Esophagus squamous epithelium (tissue), 4 donors: ENCODE measurements around the gene FOXN1.

ENCODE experiments used
- POLR2A ChIP-seq, 4 donors: fragments of 450-650 bp; IDR thresholded peaks; one replicate each; pipeline ENCODE4 v1.6.1; 2017; ENCODE audit warnings: antibody characterized with exemption in 4 of 4, mild to moderate bottlenecking in 4 of 4, moderate library complexity in 3 of 4
- TF ChIP-seq, protein P1 (sequence below), 6 experiments: fragments of 450-650 bp in 4 of 6; fragments of 200-600 bp in 2 of 6; sonication (generic) in 2 of 6; IDR thresholded peaks; one replicate each; pipeline ENCODE4 v1.5.1; 2016 to 2019; ENCODE audit warnings: antibody characterized with exemption in 6 of 6, mild to moderate bottlenecking in 4 of 6, moderate library complexity in 4 of 6

DNA sequence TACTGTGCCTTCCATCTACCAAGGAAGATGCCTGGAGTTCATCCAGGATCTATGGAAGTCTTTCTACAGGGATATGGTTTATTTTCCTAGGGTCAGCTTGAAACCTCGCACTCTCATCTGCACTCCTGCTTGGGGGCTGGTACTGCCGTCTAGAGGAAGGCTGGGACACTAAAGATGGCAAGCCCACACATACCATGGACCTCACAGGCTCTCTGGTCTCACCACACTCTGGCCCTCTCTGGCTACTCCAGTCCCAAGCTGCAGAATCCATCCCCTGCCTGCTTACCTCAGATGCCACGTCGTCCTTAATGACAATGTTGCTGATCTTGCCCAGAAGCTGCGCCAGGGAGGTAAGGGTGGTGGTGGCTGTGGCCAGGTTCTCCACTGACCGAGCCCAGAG, 48.4 kb downstream of the FOXN1 start:
- TF ChIP-seq, protein P1, sequence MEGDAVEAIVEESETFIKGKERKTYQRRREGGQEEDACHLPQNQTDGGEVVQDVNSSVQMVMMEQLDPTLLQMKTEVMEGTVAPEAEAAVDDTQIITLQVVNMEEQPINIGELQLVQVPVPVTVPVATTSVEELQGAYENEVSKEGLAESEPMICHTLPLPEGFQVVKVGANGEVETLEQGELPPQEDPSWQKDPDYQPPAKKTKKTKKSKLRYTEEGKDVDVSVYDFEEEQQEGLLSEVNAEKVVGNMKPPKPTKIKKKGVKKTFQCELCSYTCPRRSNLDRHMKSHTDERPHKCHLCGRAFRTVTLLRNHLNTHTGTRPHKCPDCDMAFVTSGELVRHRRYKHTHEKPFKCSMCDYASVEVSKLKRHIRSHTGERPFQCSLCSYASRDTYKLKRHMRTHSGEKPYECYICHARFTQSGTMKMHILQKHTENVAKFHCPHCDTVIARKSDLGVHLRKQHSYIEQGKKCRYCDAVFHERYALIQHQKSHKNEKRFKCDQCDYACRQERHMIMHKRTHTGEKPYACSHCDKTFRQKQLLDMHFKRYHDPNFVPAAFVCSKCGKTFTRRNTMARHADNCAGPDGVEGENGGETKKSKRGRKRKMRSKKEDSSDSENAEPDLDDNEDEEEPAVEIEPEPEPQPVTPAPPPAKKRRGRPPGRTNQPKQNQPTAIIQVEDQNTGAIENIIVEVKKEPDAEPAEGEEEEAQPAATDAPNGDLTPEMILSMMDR (IDR thresholded peaks at IDR 0.05) = peak in 1 of 6 experiments; percentile 8
- TF ChIP-seq POLR2A (IDR thresholded peaks at IDR 0.05) = no peak
